Stimulated activated CD8-positive, alpha-beta memory T cell treated with anti-CD3 and anti-CD28 coated beads, Interleukin-12 subunit alpha, Interleukin-12 subunit beta, amount 100 ng/mL, for 24 hours (primary cell): Measurements from ENCODE around the gene PLB1.

Experiments used
- DNase-seq: peaks from one replicate; pipeline ENCODE4 v3.0.0-alpha.2; 2020; ENCODE audit errors: extremely low read depth

Gene PLB1

DNA sequence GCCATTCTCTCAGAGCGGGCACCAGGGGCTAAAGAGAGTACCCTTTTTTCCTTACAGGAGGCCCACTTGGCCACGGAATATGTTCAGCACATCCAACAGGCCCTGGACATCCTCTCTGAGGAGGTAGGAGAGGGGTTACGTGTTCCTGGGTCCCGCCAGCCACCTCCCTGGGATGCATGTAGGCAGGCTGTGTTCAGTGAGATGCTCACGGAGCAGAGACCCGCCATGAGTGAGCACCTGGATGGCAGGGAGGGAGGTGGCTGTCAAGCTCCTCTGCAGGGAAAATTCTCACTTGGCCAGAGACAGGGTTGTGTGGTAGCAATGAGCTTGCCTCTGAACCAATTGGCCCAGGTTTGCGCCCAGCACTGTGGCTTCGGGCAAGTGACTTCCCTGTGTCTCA is 132.6 kb downstream of the PLB1 start:
- no peak for DNase-seq

DNA sequence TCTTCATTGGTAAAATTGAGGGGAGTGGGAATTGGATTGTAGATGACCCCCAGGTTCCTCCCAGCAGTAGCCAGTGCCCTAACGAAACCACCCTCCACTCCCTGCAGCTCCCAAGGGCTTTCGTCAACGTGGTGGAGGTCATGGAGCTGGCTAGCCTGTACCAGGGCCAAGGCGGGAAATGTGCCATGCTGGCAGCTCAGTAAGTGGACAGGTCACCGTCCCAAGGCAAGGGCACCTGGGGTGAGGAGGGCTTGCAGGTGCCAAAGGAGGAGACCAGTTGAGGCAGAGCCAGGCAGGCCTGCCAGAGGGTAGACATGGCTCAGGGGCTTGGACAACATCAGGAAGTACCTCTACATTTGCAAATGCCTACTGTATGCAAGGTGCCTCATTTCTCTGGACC is 133.1 kb downstream of the PLB1 start:
- no peak for DNase-seq

DNA sequence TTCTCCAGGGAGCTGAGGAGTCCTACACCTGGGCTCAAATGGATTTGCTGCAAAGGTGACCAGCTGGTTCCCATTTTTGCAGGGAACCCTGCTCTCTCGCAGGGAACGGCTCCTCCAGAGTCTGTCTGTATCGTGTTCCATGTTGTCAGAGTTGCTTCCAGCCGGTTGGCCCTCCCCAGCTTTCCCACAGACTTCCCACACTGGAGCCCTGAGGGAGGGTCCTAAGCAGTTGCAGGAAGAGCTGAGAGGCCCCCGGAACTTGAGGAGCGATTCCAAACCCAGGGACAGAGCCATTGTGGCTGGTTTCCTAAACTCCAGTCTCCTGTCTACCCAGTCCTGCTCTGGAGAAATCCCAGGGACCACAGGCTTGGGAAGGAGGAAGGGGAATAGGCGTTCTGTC is 134.1 kb downstream of the PLB1 start:
- no peak for DNase-seq

DNA sequence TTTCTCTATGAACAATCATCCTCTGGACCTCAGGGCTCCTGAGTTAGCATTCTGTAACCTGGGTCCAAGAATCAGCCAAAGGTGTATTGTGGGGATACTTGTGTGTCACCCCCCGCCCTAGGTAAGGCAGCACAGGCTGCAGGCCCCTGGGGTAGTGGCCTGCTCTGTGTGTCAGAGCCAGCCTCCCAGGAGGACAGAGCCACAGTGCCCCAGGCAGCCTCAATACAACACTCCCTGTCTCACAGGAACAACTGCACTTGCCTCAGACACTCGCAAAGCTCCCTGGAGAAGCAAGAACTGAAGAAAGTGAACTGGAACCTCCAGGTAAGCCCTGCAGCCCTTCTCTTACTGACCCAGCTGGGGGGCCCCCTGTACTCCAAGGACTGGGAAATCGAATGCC is 134.5 kb downstream of the PLB1 start:
- no peak for DNase-seq

DNA sequence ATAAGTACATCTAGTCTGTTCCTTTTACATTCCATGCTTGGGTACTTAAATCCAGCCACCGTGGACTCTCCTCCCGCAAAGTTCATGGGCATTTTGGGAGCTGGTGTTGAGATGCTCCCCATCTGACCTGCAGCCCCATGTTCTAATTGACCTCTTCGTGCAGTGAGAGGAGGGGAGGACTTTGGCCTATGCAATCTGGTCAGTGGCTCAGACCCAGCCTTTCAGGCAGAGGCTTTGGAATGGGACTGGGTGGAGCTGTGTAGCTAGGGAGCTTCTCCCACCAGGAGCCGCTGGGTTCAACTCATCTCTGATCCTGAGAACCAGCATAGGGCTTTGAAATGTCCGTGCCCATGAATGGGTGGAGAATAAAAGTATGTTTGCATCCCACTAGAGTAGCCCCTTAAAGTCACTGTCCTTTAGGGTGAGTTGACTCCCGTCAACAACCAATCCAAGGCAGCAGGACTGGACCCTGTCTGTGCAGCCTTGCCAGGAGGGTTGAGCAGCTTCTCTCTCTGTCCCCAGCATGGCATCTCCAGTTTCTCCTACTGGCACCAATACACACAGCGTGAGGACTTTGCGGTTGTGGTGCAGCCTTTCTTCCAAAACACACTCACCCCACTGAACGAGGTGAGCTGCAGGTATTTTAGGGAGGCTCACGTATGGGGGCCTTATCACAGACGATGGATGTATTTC is 135.8 kb downstream of the PLB1 start:
- DNase-seq, result no peak

DNA sequence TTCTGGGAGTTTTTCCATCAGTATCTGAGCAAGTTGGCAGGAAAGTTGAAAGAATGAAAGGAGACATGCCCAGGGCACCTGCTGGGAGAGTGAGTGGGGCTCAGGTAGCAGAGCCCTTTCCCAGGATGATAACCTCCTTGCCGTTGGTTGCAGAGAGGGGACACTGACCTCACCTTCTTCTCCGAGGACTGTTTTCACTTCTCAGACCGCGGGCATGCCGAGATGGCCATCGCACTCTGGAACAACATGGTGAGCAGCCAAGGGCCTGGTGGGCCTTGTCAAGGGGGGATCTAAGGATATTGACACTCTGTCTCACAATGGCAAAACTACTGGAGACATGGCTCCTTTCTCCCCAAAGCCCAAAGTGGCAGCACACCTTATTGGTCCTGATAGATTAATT is 136.9 kb downstream of the PLB1 start:
- no peak for DNase-seq

DNA sequence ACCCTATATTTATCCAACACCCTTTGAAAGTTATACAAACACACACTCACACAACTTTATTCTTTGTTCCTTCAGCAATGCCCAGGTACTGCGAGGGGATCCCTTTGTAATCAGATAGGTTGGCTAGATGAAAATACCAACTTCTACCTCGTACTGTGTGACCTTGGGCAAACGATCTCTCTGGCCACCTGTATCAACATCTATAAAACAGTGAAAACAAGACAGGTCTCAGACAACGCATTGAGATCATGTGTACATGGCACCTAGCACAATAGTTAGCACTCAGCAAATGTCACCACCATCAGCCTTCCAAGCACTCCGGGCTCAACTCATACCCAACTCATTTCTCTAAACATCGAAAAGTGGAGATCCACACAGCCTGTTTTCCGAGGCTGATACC is 137.3 kb downstream of the PLB1 start:
- DNase-seq, result no peak

DNA sequence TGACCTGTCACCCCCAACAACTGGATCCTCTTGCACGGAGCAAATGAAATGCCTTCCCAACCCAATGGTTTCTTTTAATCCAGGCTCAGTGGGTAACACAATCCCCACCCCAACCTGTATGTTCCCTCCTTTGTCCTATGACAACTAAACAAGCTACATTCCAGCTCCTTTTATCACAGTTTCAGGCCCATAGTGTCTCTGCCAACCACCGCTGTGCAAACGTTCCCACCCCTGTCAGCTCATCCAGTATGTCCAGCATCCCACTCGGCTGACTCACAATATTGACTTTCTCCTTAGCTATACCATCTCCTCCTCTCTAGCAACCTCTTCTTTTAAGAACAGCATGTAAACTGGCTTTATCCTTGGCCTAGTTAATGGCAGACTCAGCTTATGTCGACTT is 137.9 kb downstream of the PLB1 start:
- DNase-seq, result no peak

DNA sequence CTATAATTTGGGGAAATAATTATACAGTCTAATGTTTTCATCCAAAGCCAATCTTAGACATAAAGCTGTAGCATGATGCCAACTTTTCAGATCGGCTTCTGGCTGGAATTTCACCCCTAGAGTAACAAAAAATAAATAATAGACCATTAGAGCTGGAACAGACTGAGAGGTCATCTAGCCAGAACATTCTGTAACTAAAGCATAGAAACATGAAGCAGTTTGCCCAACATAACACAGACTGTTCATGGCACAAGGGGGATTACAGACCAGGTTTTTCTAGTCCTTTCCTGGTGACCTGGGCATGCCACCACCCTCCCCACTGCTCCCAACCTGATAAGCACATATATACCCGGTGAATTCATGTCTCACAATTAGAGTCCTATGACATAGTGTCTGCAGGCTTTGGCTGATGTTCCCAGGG is 139.3 kb downstream of the PLB1 start:
- DNase-seq, result no peak

DNA sequence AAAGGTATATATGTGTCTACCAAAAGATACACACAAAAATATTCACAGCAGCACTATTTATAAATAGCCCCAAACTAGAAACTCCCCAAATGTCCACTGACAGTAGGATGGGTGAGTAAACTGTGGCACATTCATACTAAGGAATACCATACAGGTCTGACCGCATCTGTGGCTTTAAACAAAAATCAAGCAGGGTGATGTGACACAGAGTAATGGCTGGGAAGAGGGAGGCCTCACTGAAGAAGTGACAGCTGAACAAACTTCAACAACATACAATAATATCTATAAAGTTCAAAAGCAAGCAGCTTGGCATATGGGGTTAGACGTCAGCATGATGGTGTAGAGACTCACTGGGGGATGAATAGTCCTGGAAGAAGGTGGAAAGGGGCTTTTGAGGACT is 140.6 kb downstream of the PLB1 start:
- DNase-seq, result no peak

DNA sequence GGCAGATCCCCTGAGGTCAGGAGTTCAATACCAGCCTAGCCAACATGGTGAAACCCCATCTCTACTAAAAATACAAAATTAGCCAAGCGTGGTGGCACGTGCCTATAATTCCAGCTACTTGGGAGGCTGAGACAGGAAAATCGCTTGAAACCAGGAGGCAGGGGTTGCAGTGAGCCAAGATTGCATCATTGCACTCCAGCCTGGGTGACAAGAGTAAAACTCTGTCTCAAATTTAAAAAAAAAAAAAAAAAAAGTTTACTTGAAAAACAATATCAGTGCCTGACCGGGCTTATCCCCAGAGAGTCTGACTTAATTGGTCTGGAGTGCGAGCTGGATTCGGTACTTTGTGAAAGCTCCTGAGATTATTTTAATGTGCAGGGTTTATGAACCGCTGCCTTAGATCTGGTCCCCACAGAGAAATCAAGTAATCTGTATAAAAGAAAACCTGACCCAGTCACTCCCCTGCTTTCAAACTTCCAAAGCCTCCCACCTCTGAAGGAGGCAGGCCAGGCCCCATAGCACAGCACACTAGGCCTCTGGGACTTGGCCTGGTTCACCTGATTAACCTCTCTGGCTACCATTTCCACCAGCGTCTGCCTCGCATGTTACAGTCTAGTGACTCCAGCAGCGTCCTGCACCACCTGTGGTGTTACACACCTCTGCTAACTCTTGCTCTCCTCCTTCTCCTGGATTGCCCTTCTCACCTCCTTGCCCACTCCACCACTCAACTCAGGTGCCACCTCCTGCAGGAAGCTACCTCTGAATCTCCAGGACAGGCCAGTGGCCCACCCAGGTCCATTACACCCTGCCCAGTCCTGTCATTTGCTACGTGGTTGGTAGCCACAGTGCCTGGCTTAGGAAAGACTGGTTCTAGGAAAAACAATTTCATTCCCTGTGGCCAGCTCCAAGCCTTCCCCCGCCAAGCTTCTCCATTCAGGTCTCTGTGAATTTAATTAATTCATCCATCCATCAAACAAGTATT is 141.5 kb downstream of the PLB1 start:
- DNase-seq, result no peak

DNA sequence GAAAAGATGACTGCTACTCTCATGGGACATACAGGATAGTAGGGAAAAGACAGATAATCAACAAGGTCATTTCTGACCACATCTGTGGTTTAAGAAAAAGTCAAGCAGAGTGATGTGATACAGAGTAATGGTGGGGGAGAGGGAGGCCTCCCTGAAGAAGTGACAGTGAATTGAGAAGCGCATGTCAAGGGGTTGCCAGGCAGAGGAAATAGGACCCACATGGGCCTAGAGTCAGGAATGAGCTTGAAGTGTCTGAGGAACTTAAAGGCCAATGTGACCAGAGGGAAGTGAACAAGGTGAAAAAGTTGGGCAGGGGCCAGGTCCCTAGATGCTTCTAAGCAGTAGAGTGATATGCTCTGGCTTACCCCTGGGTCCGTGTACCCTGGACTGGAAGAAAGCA is 142.2 kb downstream of the PLB1 start:
- DNase-seq, result no peak

DNA sequence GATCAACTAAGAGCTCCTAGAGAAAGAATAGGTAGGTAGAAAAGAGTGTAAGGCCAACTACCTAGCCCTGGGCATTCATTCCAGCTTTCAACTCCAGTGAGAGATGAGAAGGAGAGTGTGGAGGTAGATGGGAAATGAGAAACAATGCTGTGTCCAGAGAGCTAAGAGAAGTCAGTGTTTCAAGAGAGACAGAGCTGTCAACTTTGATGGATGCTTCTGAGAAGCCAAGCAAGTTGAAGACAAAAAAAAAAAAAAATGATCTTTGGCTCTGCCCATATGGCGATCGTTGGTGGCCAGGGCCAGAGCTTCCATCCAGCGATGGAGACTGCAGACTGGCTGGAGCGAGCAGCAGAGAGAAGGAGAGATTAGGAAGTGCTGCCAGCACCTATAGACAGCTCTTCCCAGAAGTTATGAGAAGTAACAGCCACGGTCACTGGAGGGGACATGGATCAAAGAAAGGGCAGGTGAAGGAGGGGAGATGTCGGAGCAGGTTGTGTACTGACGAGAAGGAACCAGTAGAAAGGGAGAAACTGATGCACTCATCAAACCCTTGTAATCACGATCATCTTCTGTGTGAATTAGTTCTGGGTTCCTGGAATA is 143.3 kb downstream of the PLB1 start:
- DNase-seq, result no peak

DNA sequence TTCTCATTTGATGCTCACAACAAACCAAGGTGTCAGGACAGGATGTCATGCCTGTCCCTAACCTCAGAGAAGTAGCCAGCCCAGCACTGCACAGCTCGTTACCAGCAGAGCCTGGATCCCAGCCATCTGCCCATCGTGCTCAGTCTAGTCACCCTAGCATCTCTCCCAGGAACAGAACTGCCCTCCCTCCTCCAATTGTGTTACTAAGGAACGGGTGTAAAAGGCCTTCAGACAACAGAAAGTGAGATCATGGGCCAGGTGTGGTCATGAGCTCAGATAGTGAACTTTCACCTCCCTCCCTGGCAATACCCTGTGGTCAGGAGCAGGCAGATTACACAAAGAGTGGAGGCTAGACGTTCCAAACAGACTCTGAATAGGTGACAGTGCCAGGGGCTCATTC is 144.0 kb downstream of the PLB1 start:
- DNase-seq, result no peak

DNA sequence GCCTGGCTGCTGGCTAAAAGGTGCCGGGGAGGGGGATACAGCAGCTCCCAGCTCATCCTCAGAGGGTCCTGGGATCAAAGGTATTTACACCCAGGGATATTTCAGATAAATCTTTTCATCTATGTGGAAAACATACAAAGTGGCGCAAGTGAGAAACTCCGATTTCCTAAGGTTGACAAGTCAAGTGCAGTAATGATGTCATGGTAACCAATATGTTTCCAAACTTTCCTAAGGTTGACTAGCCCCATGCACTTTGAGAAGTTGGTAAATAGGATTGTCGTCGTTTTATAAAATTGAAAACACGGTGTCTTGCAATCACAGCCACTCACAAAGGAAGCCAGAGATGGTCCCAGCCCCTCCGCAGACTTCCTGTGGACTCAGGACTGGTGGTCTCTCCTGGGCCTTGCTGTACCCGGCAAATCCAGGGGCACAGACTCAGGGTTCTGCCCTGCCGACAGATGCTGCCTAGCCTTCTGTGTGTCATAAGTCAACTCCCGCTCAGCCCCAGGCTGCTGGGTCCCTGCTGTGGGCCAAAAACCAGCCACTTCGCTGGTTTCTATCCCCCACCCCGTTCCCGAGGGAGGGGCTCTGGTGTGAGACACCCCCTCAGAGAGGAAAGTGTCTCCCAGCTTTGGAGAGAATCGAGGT is 144.5 kb downstream of the PLB1 start:
- DNase-seq, result no peak

DNA sequence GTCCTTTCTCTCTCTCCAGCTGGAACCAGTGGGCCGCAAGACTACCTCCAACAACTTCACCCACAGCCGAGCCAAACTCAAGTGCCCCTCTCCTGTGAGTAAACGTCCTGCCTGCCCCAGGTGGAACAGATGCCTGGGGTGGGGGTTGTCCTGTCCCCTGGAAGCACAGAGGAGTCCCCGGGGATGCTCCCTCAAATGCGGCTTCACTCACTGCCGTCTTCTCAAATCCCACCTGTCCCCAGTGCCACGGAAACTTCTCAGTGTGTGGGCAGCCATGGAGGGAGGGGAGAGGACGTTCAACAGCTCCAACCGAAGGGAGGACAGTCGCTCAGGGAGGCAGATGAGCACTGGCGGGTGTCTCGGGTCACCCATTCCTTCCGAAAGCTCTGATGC is 145.0 kb downstream of the PLB1 start:
- DNase-seq, result no peak

DNA sequence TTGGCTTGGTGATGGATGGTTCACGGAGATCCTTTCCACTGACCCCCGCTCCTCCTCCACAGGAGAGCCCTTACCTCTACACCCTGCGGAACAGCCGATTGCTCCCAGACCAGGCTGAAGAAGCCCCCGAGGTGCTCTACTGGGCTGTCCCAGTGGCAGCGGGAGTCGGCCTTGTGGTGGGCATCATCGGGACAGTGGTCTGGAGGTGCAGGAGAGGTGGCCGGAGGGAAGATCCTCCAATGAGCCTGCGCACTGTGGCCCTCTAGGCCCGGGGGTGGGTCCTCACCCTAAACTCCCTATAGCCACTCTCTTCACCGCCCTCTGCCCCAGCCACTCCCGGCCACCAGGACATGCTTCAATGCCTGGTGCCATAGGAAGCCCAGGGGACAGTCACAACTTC is 146.9 kb downstream of the PLB1 start:
- DNase-seq, result no peak

DNA sequence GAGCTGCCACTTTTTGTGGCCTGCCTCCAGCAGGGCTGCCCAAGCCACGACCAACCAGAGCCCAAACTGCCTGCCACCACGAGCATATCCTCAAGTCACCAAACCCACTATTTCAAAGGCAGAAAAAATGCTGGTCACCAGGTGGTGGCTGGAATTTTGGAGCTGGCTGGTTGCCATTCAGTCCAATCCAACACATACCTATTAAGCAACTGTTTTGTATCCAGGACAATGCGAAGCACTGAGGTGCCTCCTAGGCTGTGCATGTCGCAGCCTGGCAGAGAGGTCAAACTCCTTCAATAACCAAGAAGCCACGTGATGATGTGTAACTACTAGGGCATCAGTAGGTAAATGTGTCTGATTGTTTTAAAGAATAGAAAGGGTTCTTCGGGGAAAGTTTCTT is 147.5 kb downstream of the PLB1 start:
- no peak for DNase-seq

DNA sequence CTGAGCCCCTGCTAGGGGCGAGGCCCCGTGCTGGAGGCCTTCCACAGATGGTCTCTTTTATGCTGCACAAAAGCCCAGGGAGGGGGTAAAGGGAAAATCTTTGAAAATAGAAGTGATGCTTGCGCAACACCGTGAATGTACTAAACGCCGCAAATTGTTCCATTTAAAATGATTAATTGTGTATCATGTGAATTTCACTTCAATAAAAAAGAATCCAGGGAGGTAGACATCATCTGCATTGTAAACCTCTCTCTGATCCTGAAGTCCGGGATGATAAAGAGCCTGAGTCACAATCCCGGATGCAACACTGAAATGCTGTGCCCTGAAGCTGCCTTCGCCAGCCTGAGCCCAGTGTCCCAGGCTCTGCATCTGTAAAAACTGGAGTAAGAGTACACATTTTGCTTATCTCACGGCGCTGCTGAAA is 148.1 kb downstream of the PLB1 start:
- no peak for DNase-seq

DNA sequence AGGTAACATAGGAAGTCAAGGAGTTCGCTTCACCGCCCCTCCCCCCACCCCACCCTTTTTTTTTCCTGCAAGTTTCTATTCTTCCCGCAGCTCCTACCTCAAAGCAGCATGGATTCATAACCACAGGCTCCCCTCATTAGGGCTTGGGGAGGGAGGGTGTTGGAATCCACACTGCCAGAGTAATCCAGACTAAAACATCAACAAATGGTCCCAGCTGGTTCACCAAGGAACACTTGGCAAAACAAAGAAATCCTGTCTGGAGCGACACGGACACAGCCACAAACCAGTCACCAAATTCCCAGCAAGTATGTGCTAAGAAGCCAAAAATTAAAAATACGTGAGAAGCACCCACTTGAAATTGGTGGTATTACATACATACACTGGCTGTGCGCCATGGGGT is 148.9 kb downstream of the PLB1 start:
- no peak for DNase-seq

DNA sequence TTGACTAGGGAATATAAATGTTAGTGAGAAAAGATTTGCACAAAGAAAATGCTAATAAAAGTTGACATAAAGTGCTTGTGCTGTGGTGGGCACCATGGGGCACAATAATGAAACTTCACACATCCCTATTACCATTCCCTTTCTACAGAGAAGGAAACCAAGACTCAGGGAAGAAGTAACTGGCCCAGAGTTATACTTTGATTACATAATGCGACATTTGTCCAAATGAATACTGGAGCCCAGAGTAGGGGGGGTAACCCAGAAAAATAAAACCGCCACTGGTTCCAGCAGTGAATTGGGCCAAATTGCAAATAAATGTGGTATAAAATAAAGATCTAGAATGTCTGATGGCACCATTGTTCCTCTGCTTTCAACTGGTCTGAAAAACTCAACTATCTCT is 149.7 kb downstream of the PLB1 start:
- no peak for DNase-seq

DNA sequence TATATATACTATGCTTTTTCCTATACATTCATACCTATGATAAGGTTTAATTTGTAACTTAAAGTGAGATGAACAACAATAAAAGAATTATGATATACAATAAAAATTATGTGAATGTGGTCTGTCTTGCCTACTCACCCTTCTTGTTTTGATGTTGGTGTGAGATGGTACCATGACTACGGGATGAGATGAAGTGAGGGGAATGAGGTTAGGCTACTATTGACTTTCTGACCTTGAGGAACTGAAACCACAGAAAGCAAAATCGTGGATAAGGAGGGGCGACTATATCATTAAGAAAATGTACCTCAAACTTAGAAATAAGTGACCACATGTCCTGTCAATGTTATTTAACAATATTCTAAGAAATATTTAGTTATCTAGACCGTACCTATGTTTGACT is 151.8 kb downstream of the PLB1 start:
- no peak for DNase-seq
